K562 (cell line): Measurements from ENCODE around the gene NMNAT3. TPM values are rescaled to one million over a fixed set of nuclear protein-coding genes. Genes with fewer than 3 reads are reported as not detected.
A peak's percentile ranks its signal among the peaks of the same experiment; 100 is the strongest.

ENCODE experiments used
- IRF2 ChIP-seq: sonication (generic); formaldehyde crosslinking; IDR thresholded peaks from 2 replicates; pipeline ENCODE4 v1.8.1; 2022; ENCODE audit warnings: mild to moderate bottlenecking, missing genetic modification reagents
- KDM5B ChIP-seq: fragments of 200-600 bp; sonication (generic); IDR thresholded peaks from 2 replicates; pipeline ENCODE4 v1.6.1; 2012; ENCODE audit warnings: low read depth, mild to moderate bottlenecking, moderate library complexity, low read length, control low read depth, inconsistent platforms; ENCODE audit not compliant: insufficient replicate concordance
- LEF1 ChIP-seq: fragments of 450-650 bp; IDR thresholded peaks from 2 replicates; pipeline ENCODE4 v1.6.1; 2016; ENCODE audit warnings: mild to moderate bottlenecking
- NR2C1 ChIP-seq, 2 experiments: fragments of 450-650 bp; IDR thresholded peaks; 2 replicates each; pipeline ENCODE4 v1.6.1; 2017; ENCODE audit warnings: mild to moderate bottlenecking in 2 of 2, antibody characterized with exemption in 1 of 2, inconsistent platforms in 1 of 2, missing compliant biosample characterization in 1 of 2, missing genetic modification characterization in 1 of 2
- RAD21 ChIP-seq, 2 experiments: fragments of 250-450 bp in 1 of 2; fragments of 450-650 bp in 1 of 2; sonication (Bioruptor Pico) in 1 of 2; formaldehyde crosslinking in 1 of 2; IDR thresholded peaks in 1 of 2; conservative IDR thresholded peaks in 1 of 2; 2 replicates each; pipeline versions ENCODE4 v1.4.0 to v1.8.0; 2020 to 2022; ENCODE audit warnings: mild to moderate bottlenecking in 2 of 2, moderate library complexity in 1 of 2
- RBBP5 ChIP-seq: fragments of 200-600 bp; sonication (generic); IDR thresholded peaks from 2 replicates; pipeline ENCODE4 v1.6.1; 2012; ENCODE audit warnings: borderline replicate concordance, mild to moderate bottlenecking, low read length, control low read depth, inconsistent platforms; ENCODE audit not compliant: insufficient read depth, poor library complexity, severe bottlenecking
- SRSF1 ChIP-seq: fragments of 200-400 bp; formaldehyde crosslinking; IDR thresholded peaks from 2 replicates; pipeline ENCODE4 v1.6.1; 2017; ENCODE audit warnings: mild to moderate bottlenecking, low read depth, low read length, moderate library complexity
- TARDBP ChIP-seq: fragments of 450-650 bp; IDR thresholded peaks from 2 replicates; pipeline ENCODE4 v1.6.1; 2016
- ZFP30 ChIP-seq: fragments of 250-450 bp; sonication (Bioruptor Pico); IDR thresholded peaks from 2 replicates; pipeline ENCODE4 v1.8.0; 2022; ENCODE audit warnings: moderate library complexity, mild to moderate bottlenecking, inconsistent platforms, borderline replicate concordance
- ZNF146 ChIP-seq: IDR thresholded peaks from one replicate; pipeline ENCODE4 v1.6.1; 2018; ENCODE audit warnings: missing compliant biosample characterization; ENCODE audit not compliant: unreplicated experiment
- ZNF589 ChIP-seq: fragments of 200-800 bp; sonication (Bioruptor generic); IDR thresholded peaks from 2 replicates; pipeline ENCODE4 v1.6.1; 2016; ENCODE audit warnings: low read depth, missing genetic modification characterization, missing compliant biosample characterization
- polyA plus RNA-seq, 8 experiments: library from polyadenylated mRNA; depleted of rRNA in 4 of 8; stranded (reverse) in 5 of 8; unstranded in 3 of 8; fragments of >200 nt; fragmentation: Nextera tagmentation in 2 of 8; fragmentation: Illumina TruSeq in 1 of 8; extraction: Ambion mirVana in 2 of 8; extraction: Trizol in 1 of 8; gene quantifications; 2 replicates each; pipeline versions ENCODE4 v1.2.1 to v1.2.3, GENCODE V29; 2011 to 2014; ENCODE audit warnings: inconsistent platforms in 1 of 8, missing spikeins in 1 of 8
- total RNA-seq, 7 experiments: library from RNA; depleted of rRNA in 6 of 7; stranded (reverse); fragments of >200 nt in 6 of 7; fragmentation: Illumina TruSeq in 2 of 7; extraction: Trizol in 2 of 7; gene quantifications; 2 replicates each; pipeline versions ENCODE4 v1.2.1 to v1.2.3, GENCODE V29; 2011 to 2021; ENCODE audit warnings: low replicate concordance in 1 of 7
- TF ChIP-seq, protein P1 (sequence below): fragments of 250-450 bp; sonication (Bioruptor Pico); IDR thresholded peaks from 2 replicates; pipeline ENCODE4 v1.4.0; 2020; ENCODE audit warnings: mild to moderate bottlenecking, moderate library complexity, borderline replicate concordance
- TF ChIP-seq, protein P2 (sequence below): fragments of 450-650 bp; IDR thresholded peaks from 2 replicates; pipeline ENCODE4 v1.6.1; 2016; ENCODE audit warnings: antibody characterized with exemption
- TF ChIP-seq, protein P3 (sequence below), 2 experiments: fragments of 450-650 bp; formaldehyde crosslinking in 1 of 2; IDR thresholded peaks; 2 replicates each; pipeline versions ENCODE4 v1.4.0 to v1.6.1; 2014 to 2020; ENCODE audit warnings: mild to moderate bottlenecking in 2 of 2, borderline replicate concordance in 1 of 2, low read depth in 1 of 2

Gene NMNAT3
- total and polyA plus RNA-seq, 9 of the 15 experiments (the other 6 are each of a cell fraction or from before 2014, with no cell fraction given), result 2.3 to 12.5 (median 6.6) TPM

DNA sequence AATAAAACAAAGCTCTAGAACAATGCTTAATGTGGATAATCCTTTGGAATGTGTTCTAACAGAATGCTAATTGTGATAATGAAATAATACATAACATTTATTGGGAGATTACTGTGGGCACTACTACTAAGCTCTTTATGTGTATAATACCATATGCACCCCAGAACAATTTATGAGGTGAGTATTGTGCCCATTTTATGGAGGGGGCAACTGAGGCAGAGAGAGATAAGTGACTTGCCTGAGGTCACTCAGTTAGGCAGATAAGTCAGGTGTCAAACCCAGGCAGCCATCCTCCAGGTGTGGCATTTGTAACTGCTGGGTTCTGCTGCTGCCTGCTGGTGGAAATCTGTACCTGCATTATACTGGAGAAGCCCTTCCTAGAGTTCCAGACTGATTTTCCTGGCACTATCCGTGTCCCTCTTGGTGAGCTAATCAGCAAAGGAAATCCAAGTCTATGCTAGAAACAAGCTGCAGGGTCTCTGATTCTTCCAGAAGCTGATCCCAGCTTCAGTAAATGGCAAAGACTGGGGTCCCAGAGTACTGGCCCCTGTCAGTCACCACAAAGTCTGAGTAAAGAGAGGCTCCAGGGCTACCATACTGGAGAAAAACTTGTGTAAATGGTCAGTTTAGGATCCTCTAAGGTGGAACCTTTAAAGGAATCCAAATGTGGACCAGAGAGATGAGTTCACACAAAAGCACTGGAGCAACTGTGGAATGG lies 115.7 kb downstream of the NMNAT3 start (continued):
- TF ChIP-seq, protein P1, sequence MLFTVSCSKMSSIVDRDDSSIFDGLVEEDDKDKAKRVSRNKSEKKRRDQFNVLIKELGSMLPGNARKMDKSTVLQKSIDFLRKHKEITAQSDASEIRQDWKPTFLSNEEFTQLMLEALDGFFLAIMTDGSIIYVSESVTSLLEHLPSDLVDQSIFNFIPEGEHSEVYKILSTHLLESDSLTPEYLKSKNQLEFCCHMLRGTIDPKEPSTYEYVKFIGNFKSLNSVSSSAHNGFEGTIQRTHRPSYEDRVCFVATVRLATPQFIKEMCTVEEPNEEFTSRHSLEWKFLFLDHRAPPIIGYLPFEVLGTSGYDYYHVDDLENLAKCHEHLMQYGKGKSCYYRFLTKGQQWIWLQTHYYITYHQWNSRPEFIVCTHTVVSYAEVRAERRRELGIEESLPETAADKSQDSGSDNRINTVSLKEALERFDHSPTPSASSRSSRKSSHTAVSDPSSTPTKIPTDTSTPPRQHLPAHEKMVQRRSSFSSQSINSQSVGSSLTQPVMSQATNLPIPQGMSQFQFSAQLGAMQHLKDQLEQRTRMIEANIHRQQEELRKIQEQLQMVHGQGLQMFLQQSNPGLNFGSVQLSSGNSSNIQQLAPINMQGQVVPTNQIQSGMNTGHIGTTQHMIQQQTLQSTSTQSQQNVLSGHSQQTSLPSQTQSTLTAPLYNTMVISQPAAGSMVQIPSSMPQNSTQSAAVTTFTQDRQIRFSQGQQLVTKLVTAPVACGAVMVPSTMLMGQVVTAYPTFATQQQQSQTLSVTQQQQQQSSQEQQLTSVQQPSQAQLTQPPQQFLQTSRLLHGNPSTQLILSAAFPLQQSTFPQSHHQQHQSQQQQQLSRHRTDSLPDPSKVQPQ (CRISPR knock-in tag), result no peak
- TF ChIP-seq RBBP5 (no peak), RAD21 (CRISPR knock-in tag; conservative IDR thresholded peaks at IDR 0.05 in 1 of 2, IDR thresholded peaks at IDR 0.05 in 1 of 2) (peak; percentile 62 to 73), ZFP30 (no peak), NR2C1 (IDR thresholded peaks at IDR 0.05) (no peak), NR2C1 (tag; IDR thresholded peaks at IDR 0.05) (no peak), LEF1 (no peak), TARDBP (no peak), ZNF589 (no peak), IRF2 (no peak), KDM5B (no peak), SRSF1 (no peak), ZNF146 (CRISPR knock-in tag) (no peak)
- TF ChIP-seq, protein P2, sequence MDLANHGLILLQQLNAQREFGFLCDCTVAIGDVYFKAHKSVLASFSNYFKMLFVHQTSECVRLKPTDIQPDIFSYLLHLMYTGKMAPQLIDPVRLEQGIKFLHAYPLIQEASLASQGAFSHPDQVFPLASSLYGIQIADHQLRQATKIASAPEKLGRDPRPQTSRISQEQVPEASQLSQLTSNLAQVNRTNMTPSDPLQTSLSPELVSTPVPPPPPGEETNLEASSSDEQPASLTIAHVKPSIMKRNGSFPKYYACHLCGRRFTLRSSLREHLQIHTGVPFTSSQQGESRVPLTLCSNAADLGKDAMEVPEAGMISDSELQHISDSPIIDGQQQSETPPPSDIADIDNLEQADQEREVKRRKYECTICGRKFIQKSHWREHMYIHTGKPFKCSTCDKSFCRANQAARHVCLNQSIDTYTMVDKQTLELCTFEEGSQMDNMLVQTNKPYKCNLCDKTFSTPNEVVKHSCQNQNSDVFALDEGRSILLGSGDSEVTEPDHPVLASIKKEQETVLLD, result no peak
- TF ChIP-seq, protein P3, sequence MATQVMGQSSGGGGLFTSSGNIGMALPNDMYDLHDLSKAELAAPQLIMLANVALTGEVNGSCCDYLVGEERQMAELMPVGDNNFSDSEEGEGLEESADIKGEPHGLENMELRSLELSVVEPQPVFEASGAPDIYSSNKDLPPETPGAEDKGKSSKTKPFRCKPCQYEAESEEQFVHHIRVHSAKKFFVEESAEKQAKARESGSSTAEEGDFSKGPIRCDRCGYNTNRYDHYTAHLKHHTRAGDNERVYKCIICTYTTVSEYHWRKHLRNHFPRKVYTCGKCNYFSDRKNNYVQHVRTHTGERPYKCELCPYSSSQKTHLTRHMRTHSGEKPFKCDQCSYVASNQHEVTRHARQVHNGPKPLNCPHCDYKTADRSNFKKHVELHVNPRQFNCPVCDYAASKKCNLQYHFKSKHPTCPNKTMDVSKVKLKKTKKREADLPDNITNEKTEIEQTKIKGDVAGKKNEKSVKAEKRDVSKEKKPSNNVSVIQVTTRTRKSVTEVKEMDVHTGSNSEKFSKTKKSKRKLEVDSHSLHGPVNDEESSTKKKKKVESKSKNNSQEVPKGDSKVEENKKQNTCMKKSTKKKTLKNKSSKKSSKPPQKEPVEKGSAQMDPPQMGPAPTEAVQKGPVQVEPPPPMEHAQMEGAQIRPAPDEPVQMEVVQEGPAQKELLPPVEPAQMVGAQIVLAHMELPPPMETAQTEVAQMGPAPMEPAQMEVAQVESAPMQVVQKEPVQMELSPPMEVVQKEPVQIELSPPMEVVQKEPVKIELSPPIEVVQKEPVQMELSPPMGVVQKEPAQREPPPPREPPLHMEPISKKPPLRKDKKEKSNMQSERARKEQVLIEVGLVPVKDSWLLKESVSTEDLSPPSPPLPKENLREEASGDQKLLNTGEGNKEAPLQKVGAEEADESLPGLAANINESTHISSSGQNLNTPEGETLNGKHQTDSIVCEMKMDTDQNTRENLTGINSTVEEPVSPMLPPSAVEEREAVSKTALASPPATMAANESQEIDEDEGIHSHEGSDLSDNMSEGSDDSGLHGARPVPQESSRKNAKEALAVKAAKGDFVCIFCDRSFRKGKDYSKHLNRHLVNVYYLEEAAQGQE (IDR thresholded peaks at IDR 0.05; ENCODE audit: borderline replicate concordance), result peak; percentile 50; the same call in 1 of the 2 replicates
- TF ChIP-seq, protein P3 (CRISPR knock-in tag; IDR thresholded peaks at IDR 0.05; ENCODE audit: low read depth), result no peak
